WTC11 (cell line): ENCODE measurements around the gene TCERG1. TPM values are rescaled to one million over a fixed set of nuclear protein-coding genes. Genes with fewer than 3 reads are reported as not detected.

Experiments used
- ATAC-seq: fragments of 200-7000 bp; cut with Tn5 transposase; 2 replicates; pipeline ENCODE4 v1.10.0; 2021; ENCODE audit warnings: mild to moderate bottlenecking, moderate library complexity
- CTCF ChIA-PET: fragments of 300-600 bp; sonication (Branson Sonifier 250); formaldehyde crosslinking; loops from one replicate; lab custom pipeline; 2021; ENCODE audit warnings: antibody characterized with exemption; lab: Charles Lee
- POLR2A ChIA-PET: fragments of 350-600 bp; sonication (Branson Sonifier 250); formaldehyde crosslinking; loops from one replicate; lab custom pipeline; 2021; ENCODE audit warnings: antibody characterized with exemption; lab: Charles Lee
- DNase-seq: peaks from one replicate; pipeline ENCODE4 v3.0.0; 2021; ENCODE audit warnings: low spot score
- H3K27ac Mint-ChIP-seq: 2 replicates; pipeline ENCODE4 v1.8.0; 2021; ENCODE audit warnings: mixed read lengths
- H3K27me3 Mint-ChIP-seq: 2 replicates; pipeline ENCODE4 v1.8.0; 2021; ENCODE audit warnings: low read depth, mild to moderate bottlenecking, moderate library complexity, mixed read lengths
- H3K36me3 Mint-ChIP-seq: 2 replicates; pipeline ENCODE4 v1.8.0; 2021; ENCODE audit warnings: mixed read lengths
- H3K4me1 Mint-ChIP-seq: 2 replicates; pipeline ENCODE4 v1.8.0; 2022; ENCODE audit warnings: mixed read lengths
- H3K4me3 Mint-ChIP-seq: 2 replicates; pipeline ENCODE4 v1.8.0; 2021; ENCODE audit warnings: mild to moderate bottlenecking, moderate library complexity, mixed read lengths
- H3K9me3 Mint-ChIP-seq: 2 replicates; pipeline ENCODE4 v1.8.0; 2021; ENCODE audit warnings: mixed read lengths
- ATF1 ChIP-seq: sonication (generic); formaldehyde crosslinking; IDR thresholded peaks from 2 replicates; pipeline ENCODE4 v1.8.1; 2023; ENCODE audit warnings: mild to moderate bottlenecking, moderate library complexity, missing genetic modification reagents
- CDX4 ChIP-seq: fragments of 250-450 bp; sonication (Bioruptor Pico); IDR thresholded peaks from 2 replicates; pipeline ENCODE4 v1.9.0; 2021; ENCODE audit warnings: moderate library complexity, mild to moderate bottlenecking, inconsistent platforms, borderline replicate concordance
- EMX1 ChIP-seq: fragments of 250-450 bp; sonication (Bioruptor Pico); IDR thresholded peaks from 2 replicates; pipeline ENCODE4 v1.8.0; 2021; ENCODE audit warnings: mild to moderate bottlenecking
- FOXJ3 ChIP-seq: sonication (generic); formaldehyde crosslinking; IDR thresholded peaks from 2 replicates; pipeline ENCODE4 v1.9.0; 2021; ENCODE audit warnings: missing genetic modification reagents, mild to moderate bottlenecking, borderline replicate concordance
- FOXP1 ChIP-seq: sonication (generic); formaldehyde crosslinking; IDR thresholded peaks from 2 replicates; pipeline ENCODE4 v1.8.0; 2022; ENCODE audit warnings: missing genetic modification reagents, mild to moderate bottlenecking, moderate library complexity, borderline replicate concordance
- GTF2I ChIP-seq: fragments of 250-450 bp; sonication (Bioruptor Pico); conservative IDR thresholded peaks from 2 replicates; pipeline ENCODE4 v1.4.0; 2021; ENCODE audit warnings: mild to moderate bottlenecking
- IRF1 ChIP-seq: sonication (generic); formaldehyde crosslinking; IDR thresholded peaks from 2 replicates; pipeline ENCODE4 v1.8.0; 2023; ENCODE audit warnings: missing genetic modification reagents
- JUN ChIP-seq: sonication (generic); formaldehyde crosslinking; IDR thresholded peaks from 2 replicates; pipeline ENCODE4 v1.8.0; 2023; ENCODE audit warnings: mild to moderate bottlenecking, missing genetic modification reagents
- MAX ChIP-seq: sonication (generic); formaldehyde crosslinking; IDR thresholded peaks from 2 replicates; pipeline ENCODE4 v1.8.0; 2022; ENCODE audit warnings: mild to moderate bottlenecking, missing genetic modification reagents
- MYBL2 ChIP-seq: sonication (generic); formaldehyde crosslinking; IDR thresholded peaks from 2 replicates; pipeline ENCODE4 v1.8.1; 2023; ENCODE audit warnings: mild to moderate bottlenecking, moderate library complexity, missing genetic modification reagents
- NFATC4 ChIP-seq: fragments of 250-450 bp; sonication (Bioruptor Pico); IDR thresholded peaks from 2 replicates; pipeline ENCODE4 v1.9.0; 2021; ENCODE audit warnings: mild to moderate bottlenecking
- NFE2L1 ChIP-seq: sonication (generic); formaldehyde crosslinking; IDR thresholded peaks from 2 replicates; pipeline ENCODE4 v1.8.1; 2023; ENCODE audit warnings: missing genetic modification reagents
- NR2C2 ChIP-seq: sonication (generic); formaldehyde crosslinking; IDR thresholded peaks from 2 replicates; pipeline ENCODE4 v1.8.0; 2022; ENCODE audit warnings: mild to moderate bottlenecking, missing genetic modification reagents
- NR3C1 ChIP-seq: sonication (generic); formaldehyde crosslinking; conservative IDR thresholded peaks from 2 replicates; pipeline ENCODE4 v1.8.1; 2023; ENCODE audit warnings: low read depth, mild to moderate bottlenecking, missing genetic modification reagents
- RELA ChIP-seq: sonication (generic); formaldehyde crosslinking; IDR thresholded peaks from 2 replicates; pipeline ENCODE4 v1.8.1; 2022; ENCODE audit warnings: missing genetic modification reagents, mild to moderate bottlenecking, borderline replicate concordance
- RORB ChIP-seq: fragments of 250-450 bp; sonication (Bioruptor Pico); IDR thresholded peaks from 2 replicates; pipeline ENCODE4 v1.9.0; 2021; ENCODE audit warnings: mild to moderate bottlenecking
- SMAD4 ChIP-seq: sonication (generic); formaldehyde crosslinking; IDR thresholded peaks from 2 replicates; pipeline ENCODE4 v1.8.0; 2022; ENCODE audit warnings: mild to moderate bottlenecking, missing genetic modification reagents
- TP53 ChIP-seq: sonication (generic); formaldehyde crosslinking; IDR thresholded peaks from 2 replicates; pipeline ENCODE4 v1.8.1; 2023; ENCODE audit warnings: mild to moderate bottlenecking, missing genetic modification reagents
- USF2 ChIP-seq: sonication (generic); formaldehyde crosslinking; IDR thresholded peaks from 2 replicates; pipeline ENCODE4 v1.8.1; 2023; ENCODE audit warnings: mild to moderate bottlenecking, missing genetic modification reagents, moderate library complexity
- ZBTB21 ChIP-seq: sonication (generic); formaldehyde crosslinking; IDR thresholded peaks from 2 replicates; pipeline ENCODE4 v1.8.1; 2023; ENCODE audit warnings: mild to moderate bottlenecking, missing genetic modification reagents, borderline replicate concordance
- ZNF425 ChIP-seq: fragments of 250-450 bp; sonication (Bioruptor Pico); conservative IDR thresholded peaks from 2 replicates; pipeline ENCODE4 v1.9.0; 2021; ENCODE audit warnings: mild to moderate bottlenecking
- ZNF512 ChIP-seq: sonication (generic); formaldehyde crosslinking; IDR thresholded peaks from 2 replicates; pipeline ENCODE4 v1.8.1; 2022; ENCODE audit warnings: missing genetic modification reagents, borderline replicate concordance
- total RNA-seq: library from RNA; stranded (reverse); gene quantifications from 3 replicates; pipeline ENCODE4 v1.2.3, GENCODE V29; 2021

Gene TCERG1
- total RNA-seq, 1 experiment from 2014 or later, result 117 TPM

GRCh38 chr5:146447734-146448380 lies 724 bp downstream of the TCERG1 start (continued):
- TF ChIP-seq FOXP1 (CRISPR knock-in tag) (0 out of 2 replicates have a peak, but pooled peaks have one; percentile 36), ZNF512 (CRISPR knock-in tag) (no peak), RELA (CRISPR knock-in tag) (no peak), NR3C1 (CRISPR knock-in tag) (no peak), MYBL2 (CRISPR knock-in tag) (no peak), JUN (CRISPR knock-in tag) (no peak), ZNF425 (no peak), EMX1 (CRISPR knock-in tag) (0 out of 2 replicates have a peak, but pooled peaks have one; percentile 62)

GRCh38 chr5:146448783-146449519 lies 1.8 kb downstream of the TCERG1 start:
- Mint-ChIP-seq H3K27ac (0 out of 2 replicates have a peak overlapping the region, but pooled peaks have one; percentile 15), H3K9me3 (no peaks in the 10 kb centered on the region), H3K27me3 (no peaks in the 10 kb centered on the region), H3K4me1 (peaks cover 33% of the 10 kb centered on the region), H3K36me3 (peaks cover 6% of the 10 kb centered on the region), H3K4me3 (peak overlapping the region; percentile 98)
- ATAC-seq (no peak), DNase-seq (no peak)
- TF ChIP-seq ZNF512 (CRISPR knock-in tag) (no peak), SMAD4 (CRISPR knock-in tag) (no peak), NFE2L1 (CRISPR knock-in tag) (no peak), ATF1 (no peak), CDX4 (no peak), IRF1 (CRISPR knock-in tag) (no peak), MAX (no peak), TP53 (CRISPR knock-in tag) (no peak), ZBTB21 (CRISPR knock-in tag) (no peak), USF2 (CRISPR knock-in tag) (no peak), NR2C2 (CRISPR knock-in tag) (no peak), JUN (CRISPR knock-in tag) (no peak), RORB (CRISPR knock-in tag) (no peak), FOXJ3 (CRISPR knock-in tag) (no peak), NFATC4 (CRISPR knock-in tag) (no peak), GTF2I (CRISPR knock-in tag) (no peak)
- ChIA-PET CTCF (no interaction called here), POLR2A (no interaction called here)
